Measurements from ENCODE around the gene AK2. TPM values are rescaled to one million over a fixed set of nuclear protein-coding genes. Genes with fewer than 3 reads are reported as not detected.
A peak's percentile ranks its signal among the peaks of the same experiment; 100 is the strongest.

AK2 gene
- total RNA-seq, 1 donor from 2014 or later = 118 TPM

DNA sequence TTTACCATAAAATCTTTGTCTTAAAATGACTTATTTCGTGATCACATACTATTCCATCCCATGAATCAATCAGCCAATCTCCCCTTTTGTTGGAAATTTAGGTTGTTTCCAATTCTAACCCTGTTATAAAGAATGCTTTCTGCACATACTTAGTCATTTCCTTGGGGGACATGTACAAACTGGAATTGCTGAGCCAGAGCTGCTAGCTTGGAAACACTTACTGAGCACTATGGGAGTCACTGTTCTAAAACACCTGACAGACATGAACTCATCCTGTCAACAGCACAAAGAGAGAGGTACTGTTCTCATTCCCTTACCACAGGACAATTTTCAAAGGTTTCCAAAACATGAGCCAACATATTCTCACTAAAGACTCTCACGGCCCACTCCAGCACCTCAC is 32.1 kb downstream of the AK2 start:
- Histone ChIP-seq H3K27me3 (no peaks in the 10 kb centered on the region), H3K36me3 (peaks cover 0 to 7% of the 10 kb centered on the region in 2 donors), H3K4me3 (no peak overlapping the region), H3K4me1 (peaks cover 41% of the 10 kb centered on the region), H3K9me3 (no peaks in the 10 kb centered on the region), H3K27ac (peak overlapping the region; percentile 64)
- TF ChIP-seq CTCF (IDR thresholded peaks at IDR 0.05) (no peak), POLR2AphosphoS5 (IDR thresholded peaks at IDR 0.05; ENCODE audit: insufficient read depth in 1 of 2, low read depth in 1 of 2) (peak in 1 of 2 donors; percentile 82), POLR2A (IDR thresholded peaks at IDR 0.05) (no peak)
- no peak for DNase-seq (ENCODE audit: extremely low spot score in 2 of 2)
- intact Hi-C loops (cut with DNase I) = loop anchor here (10.0 kb wide), 1 partner anchor 70 kb away; no protein-coding TSS in a partner anchor

GRCh38 chr1:33003657-33004056 is 33.0 kb downstream of the AK2 start:
- H3K4me1 ChIP-seq = peaks cover 42% of the 10 kb centered on the region
- DNase-seq (ENCODE audit: extremely low spot score in 2 of 2) = no peak

GRCh38 chr1:33002006-33002405 is 34.7 kb downstream of the AK2 start:
- TF ChIP-seq POLR2AphosphoS5 (IDR thresholded peaks at IDR 0.05; ENCODE audit: insufficient read depth in 1 of 2, low read depth in 1 of 2) (no peak), POLR2A (IDR thresholded peaks at IDR 0.05) (no peak), CTCF (IDR thresholded peaks at IDR 0.05) (no peak)
- no peak overlapping the region for H3K4me3 ChIP-seq
- intact Hi-C loops (cut with DNase I) = loop anchor here (10.0 kb wide), 1 partner anchor 67 kb away; no protein-coding TSS in a partner anchor

More at GRCh38 chr1:33003657-33004056, 33.0 kb downstream of the AK2 start:
- Histone ChIP-seq H3K36me3 (peaks cover 0 to under 1% of the 10 kb centered on the region in 2 donors), H3K4me3 (no peak overlapping the region), H3K27me3 (no peaks in the 10 kb centered on the region), H3K27ac (no peak overlapping the region), H3K9me3 (no peaks in the 10 kb centered on the region)
- intact Hi-C loops (cut with DNase I) = loop anchor here (10.0 kb wide), 1 partner anchor 69 kb away; no protein-coding TSS in a partner anchor
- no peak for TF ChIP-seq CTCF (IDR thresholded peaks at IDR 0.05)
- TF ChIP-seq POLR2A (IDR thresholded peaks at IDR 0.05) = no peak
- no peak for TF ChIP-seq POLR2AphosphoS5 (IDR thresholded peaks at IDR 0.05; ENCODE audit: insufficient read depth in 1 of 2, low read depth in 1 of 2)

GRCh38 chr1:33001282-33001681 is 35.4 kb downstream of the AK2 start:
- Histone ChIP-seq H3K4me1 (peaks cover 48% of the 10 kb centered on the region), H3K36me3 (no peaks in the 10 kb centered on the region), H3K27me3 (no peaks in the 10 kb centered on the region), H3K4me3 (no peak overlapping the region), H3K9me3 (no peaks in the 10 kb centered on the region), H3K27ac (no peak overlapping the region)
- intact Hi-C loops (cut with DNase I) = loop anchor here (10.0 kb wide), 1 partner anchor 66 kb away; no protein-coding TSS in a partner anchor
- TF ChIP-seq POLR2A (IDR thresholded peaks at IDR 0.05) (no peak), POLR2AphosphoS5 (IDR thresholded peaks at IDR 0.05; ENCODE audit: insufficient read depth in 1 of 2, low read depth in 1 of 2) (no peak), CTCF (IDR thresholded peaks at IDR 0.05) (no peak)
- no peak for DNase-seq (ENCODE audit: extremely low spot score in 2 of 2)

More at GRCh38 chr1:33002006-33002405, 34.7 kb downstream of the AK2 start:
- Histone ChIP-seq H3K9me3 (no peaks in the 10 kb centered on the region), H3K27me3 (no peaks in the 10 kb centered on the region), H3K4me1 (peaks cover 46% of the 10 kb centered on the region), H3K27ac (no peak overlapping the region), H3K36me3 (no peaks in the 10 kb centered on the region)
- no peak for DNase-seq (ENCODE audit: extremely low spot score in 2 of 2)

- H3K27me3 ChIP-seq = no peaks in the 10 kb centered on the region
- H3K4me1 ChIP-seq = peaks cover 41% of the 10 kb centered on the region
- DNase-seq (ENCODE audit: extremely low spot score in 2 of 2) = no peak
- H3K4me3 ChIP-seq = no peak overlapping the region
- TF ChIP-seq CTCF (IDR thresholded peaks at IDR 0.05) = no peak
- TF ChIP-seq POLR2AphosphoS5 (IDR thresholded peaks at IDR 0.05; ENCODE audit: insufficient read depth in 1 of 2, low read depth in 1 of 2) = no peak
- no peak for TF ChIP-seq POLR2A (IDR thresholded peaks at IDR 0.05)
- H3K9me3 ChIP-seq = no peaks in the 10 kb centered on the region
- no peaks in the 10 kb centered on the region for H3K36me3 ChIP-seq
- H3K27ac ChIP-seq = no peak overlapping the region
- intact Hi-C loops (cut with DNase I) = loop anchor here (10.0 kb wide), 1 partner anchor 66 kb away; no protein-coding TSS in a partner anchor
These were observed 36.2 kb downstream of the AK2 start for GRCh38 chr1:33000427-33001026.
